H1 (cell line): Measurements from ENCODE around the gene DNAJB5. TPM values are rescaled to one million over a fixed set of nuclear protein-coding genes. Genes with fewer than 3 reads are reported as not detected.

Source experiments
- CTCF ChIA-PET: fragments of 300-600 bp; sonication (Branson Sonifier 250); formaldehyde crosslinking; loops from one replicate; lab custom pipeline; 2021; ENCODE audit not compliant: partially characterized antibody; lab: Charles Lee
- POLR2A ChIA-PET: fragments of 300-600 bp; sonication (Branson Sonifier 250); formaldehyde crosslinking; loops from one replicate; lab custom pipeline; 2021; ENCODE audit warnings: inconsistent platforms; ENCODE audit not compliant: partially characterized antibody; lab: Charles Lee
- DNase-seq, 2 experiments: peaks; one replicate each; pipeline versions ENCODE4 v3.0.0 to v3.0.0-alpha.2; 2010 to 2022; ENCODE audit warnings: low spot score in 2 of 2, low read depth in 1 of 2, mixed read lengths in 1 of 2
- FAIRE-seq: peaks from 2 replicates; lab custom pipeline; 2011; peaks lifted over from hg19 to GRCh38; lab: Jason Lieb, UNC
- H2AFZ ChIP-seq: 2 replicates; pipeline ENCODE4 v1.8.1; 2012; ENCODE audit warnings: low read length, inconsistent platforms
- H2AK5ac ChIP-seq: 2 replicates; pipeline ENCODE4 v1.6.1; 2013; ENCODE audit warnings: low read depth, low read length
- H2BK120ac ChIP-seq: replicated peaks from 2 replicates; pipeline ENCODE3; 2013; ENCODE audit warnings: low read depth, low read length, inconsistent platforms
- H2BK12ac ChIP-seq: 2 replicates; pipeline ENCODE4 v1.6.1; 2013; ENCODE audit warnings: low read depth, low read length
- H2BK15ac ChIP-seq: 2 replicates; pipeline ENCODE4 v1.6.1; 2013; ENCODE audit warnings: low read length
- H2BK20ac ChIP-seq: 2 replicates; pipeline ENCODE4 v1.6.1; 2013; ENCODE audit warnings: low read length
- H2BK5ac ChIP-seq: 2 replicates; pipeline ENCODE4 v1.6.1; 2013; ENCODE audit warnings: low read depth, low read length
- H3K14ac ChIP-seq: 2 replicates; pipeline ENCODE4 v1.6.1; 2013; ENCODE audit warnings: inconsistent platforms; ENCODE audit not compliant: insufficient read length
- H3K18ac ChIP-seq: 2 replicates; pipeline ENCODE4 v1.6.1; 2013; ENCODE audit warnings: low read length; ENCODE audit errors: extremely low read depth
- H3K23ac ChIP-seq: 2 replicates; pipeline ENCODE4 v1.6.1; 2013; ENCODE audit warnings: inconsistent platforms; ENCODE audit not compliant: insufficient read length
- H3K23me2 ChIP-seq: 2 replicates; pipeline ENCODE4 v1.6.1; 2013; ENCODE audit warnings: low read depth, low read length
- H3K27ac ChIP-seq: 2 replicates; pipeline ENCODE4 v1.6.1; 2011; ENCODE audit warnings: low read depth, low read length, inconsistent platforms
- H3K27me3 ChIP-seq, 4 experiments: replicated peaks in 1 of 4; 1 replicate in 1 of 4; 2 replicates in 3 of 4; pipeline versions ENCODE4 v1.6.1 to v1.8.1; 2011 to 2013; ENCODE audit warnings: low read length in 3 of 4, mild to moderate bottlenecking in 3 of 4, inconsistent platforms in 2 of 4, mixed read lengths in 2 of 4, moderate library complexity in 1 of 4; ENCODE audit not compliant: control insufficient read depth in 3 of 4, insufficient read depth in 3 of 4; ENCODE audit errors: extremely low read depth in 1 of 4
- H3K36me3 ChIP-seq, 4 experiments: 2 replicates each; pipeline versions ENCODE4 v1.6.1 to v1.8.1; 2011 to 2013; ENCODE audit warnings: mild to moderate bottlenecking in 4 of 4, low read length in 3 of 4, moderate library complexity in 2 of 4, control low read depth in 1 of 4, inconsistent platforms in 1 of 4; ENCODE audit not compliant: insufficient read depth in 4 of 4, control insufficient read depth in 2 of 4
- H3K4ac ChIP-seq: replicated peaks from 2 replicates; pipeline ENCODE3; 2013; ENCODE audit warnings: low read length, low read depth, mixed read lengths, inconsistent platforms; ENCODE audit not compliant: insufficient read length
- H3K4me1 ChIP-seq, 4 experiments: replicated peaks in 1 of 4; 1 replicate in 1 of 4; 2 replicates in 3 of 4; pipeline versions ENCODE4 v1.6.1 to v1.8.1; 2011 to 2013; ENCODE audit warnings: low read length in 3 of 4, inconsistent platforms in 2 of 4, mixed read lengths in 1 of 4; ENCODE audit not compliant: insufficient read depth in 4 of 4, control insufficient read depth in 3 of 4
- H3K4me2 ChIP-seq, 2 experiments: 2 replicates each; pipeline versions ENCODE4 v1.6.1 to v1.8.1; 2011 to 2013; ENCODE audit warnings: low read depth in 2 of 2, low read length in 2 of 2, control low read depth in 1 of 2, inconsistent platforms in 1 of 2, mild to moderate bottlenecking in 1 of 2; ENCODE audit not compliant: insufficient read depth in 1 of 2
- H3K4me3 ChIP-seq, 4 experiments: fragments of 200-600, 300-600 bp in 1 of 4; sonication (generic), shearing (Covaris generic), sonication (Bioruptor Twin) in 1 of 4; 2 replicates each; pipeline versions ENCODE4 v1.5.1 to v1.8.1; 2011 to 2016; ENCODE audit warnings: low read length in 4 of 4, low read depth in 3 of 4, control low read depth in 2 of 4, inconsistent platforms in 2 of 4, mild to moderate bottlenecking in 2 of 4, mixed read lengths in 1 of 4, moderate library complexity in 1 of 4; ENCODE audit not compliant: insufficient read depth in 2 of 4; ENCODE audit errors: extremely low read depth in 1 of 4
- H3K56ac ChIP-seq: replicated peaks from 2 replicates; pipeline ENCODE3; 2013; ENCODE audit warnings: low read depth, mild to moderate bottlenecking, mixed read lengths, low read length, inconsistent platforms; ENCODE audit not compliant: insufficient read length
- H3K79me1 ChIP-seq: 2 replicates; pipeline ENCODE4 v1.6.1; 2013; ENCODE audit warnings: low read depth, low read length, control low read depth
- H3K79me2 ChIP-seq, 2 experiments: 2 replicates each; pipeline versions ENCODE4 v1.6.1 to v1.8.1; 2012 to 2013; ENCODE audit warnings: low read length in 2 of 2, mild to moderate bottlenecking in 2 of 2, inconsistent platforms in 1 of 2; ENCODE audit not compliant: insufficient read depth in 2 of 2, control insufficient read depth in 1 of 2
- H3K9ac ChIP-seq, 4 experiments: replicated peaks in 1 of 4; 1 replicate in 1 of 4; 2 replicates in 3 of 4; pipeline versions ENCODE4 v1.6.1 to v1.8.1; 2011 to 2013; ENCODE audit warnings: low read depth in 3 of 4, low read length in 3 of 4, control low read depth in 2 of 4, mild to moderate bottlenecking in 2 of 4, moderate library complexity in 2 of 4, inconsistent platforms in 1 of 4; ENCODE audit errors: extremely low read depth in 1 of 4
- H3K9me3 ChIP-seq, 2 experiments: 2 replicates each; pipeline versions ENCODE4 v1.6.1 to v1.8.1; 2012 to 2013; ENCODE audit warnings: mild to moderate bottlenecking in 2 of 2, moderate library complexity in 2 of 2, control low read depth in 1 of 2, inconsistent platforms in 1 of 2, low read depth in 1 of 2, low read length in 1 of 2, mixed read lengths in 1 of 2; ENCODE audit not compliant: insufficient read depth in 2 of 2
- H4K20me1 ChIP-seq, 2 experiments: replicated peaks in 1 of 2; 2 replicates each; pipeline versions ENCODE3 to v1.8.1; 2011 to 2013; ENCODE audit warnings: inconsistent platforms in 2 of 2, low read length in 2 of 2, mild to moderate bottlenecking in 1 of 2; ENCODE audit not compliant: insufficient read depth in 2 of 2, control insufficient read depth in 1 of 2
- H4K5ac ChIP-seq: 2 replicates; pipeline ENCODE4 v1.6.1; 2013; ENCODE audit warnings: low read length, low read depth, mixed read lengths, inconsistent platforms; ENCODE audit not compliant: insufficient read length
- H4K8ac ChIP-seq: 2 replicates; pipeline ENCODE4 v1.8.0; 2013; ENCODE audit warnings: mild to moderate bottlenecking, moderate library complexity, low read length, inconsistent platforms; ENCODE audit not compliant: insufficient read depth; ENCODE audit errors: extremely low read depth
- H4K91ac ChIP-seq: replicated peaks from 2 replicates; pipeline ENCODE3; 2013; ENCODE audit warnings: low read length, mixed read lengths, inconsistent platforms; ENCODE audit not compliant: insufficient read length
- BACH1 ChIP-seq: IDR thresholded peaks from 2 replicates; pipeline ENCODE4 v1.6.1; 2012; ENCODE audit warnings: low read length, improper control_type of control experiment
- EZH2 ChIP-seq: fragments of 200-600 bp; sonication (generic); IDR thresholded peaks from 2 replicates; pipeline ENCODE4 v1.7.1; 2012; ENCODE audit warnings: low read depth, mild to moderate bottlenecking, moderate library complexity, low read length, inconsistent platforms; ENCODE audit not compliant: severe bottlenecking
- GTF2F1 ChIP-seq: IDR thresholded peaks from 2 replicates; pipeline ENCODE4 v1.6.1; 2012; ENCODE audit warnings: low read depth, low read length, improper control_type of control experiment, borderline replicate concordance
- HDAC2 ChIP-seq, 2 experiments: fragments of 300-600 bp in 1 of 2; sonication (generic) in 1 of 2; IDR thresholded peaks; 2 replicates each; pipeline ENCODE4 v1.6.1; 2011 to 2012; ENCODE audit warnings: low read depth in 2 of 2, low read length in 2 of 2, mild to moderate bottlenecking in 2 of 2, moderate library complexity in 2 of 2, borderline replicate concordance in 1 of 2, inconsistent platforms in 1 of 2
- HDAC6 ChIP-seq: IDR thresholded peaks from one replicate; pipeline ENCODE4 v1.7.1; 2012; ENCODE audit warnings: low read depth, mild to moderate bottlenecking, inconsistent platforms, low read length, moderate library complexity
- MAFK ChIP-seq: IDR thresholded peaks from 2 replicates; pipeline ENCODE4 v1.6.1; 2012; ENCODE audit warnings: low read depth, mild to moderate bottlenecking, improper control_type of control experiment, low read length
- RBBP5 ChIP-seq: IDR thresholded peaks from 2 replicates; pipeline ENCODE4 v1.7.1; 2012; ENCODE audit warnings: low read depth, mild to moderate bottlenecking, inconsistent platforms, low read length, moderate library complexity, borderline replicate concordance
- RFX5 ChIP-seq: IDR thresholded peaks from 2 replicates; pipeline ENCODE4 v1.6.1; 2011; ENCODE audit warnings: low read depth, low read length, improper control_type of control experiment, borderline replicate concordance
- SP2 ChIP-seq: IDR thresholded peaks from 2 replicates; pipeline ENCODE4 v1.6.1; 2012; ENCODE audit warnings: mild to moderate bottlenecking, low read length, inconsistent platforms
- TAF7 ChIP-seq: optimal IDR thresholded peaks from 2 replicates; pipeline ENCODE3; 2011; ENCODE audit warnings: low read depth, mild to moderate bottlenecking, inconsistent platforms, low read length, moderate library complexity, borderline replicate concordance
- YY1 ChIP-seq: IDR thresholded peaks from 2 replicates; pipeline ENCODE4 v1.6.1; 2011; ENCODE audit warnings: low read depth, mild to moderate bottlenecking, low read length
- ZNF274 ChIP-seq: IDR thresholded peaks from 2 replicates; pipeline ENCODE4 v1.7.0; 2012; ENCODE audit warnings: low read length, borderline replicate concordance; ENCODE audit errors: extremely low read depth
- WGBS, 2 experiments: shearing (Covaris generic) in 1 of 2; methylation state at CpG; one replicate each; pipeline versions ENCODE4 v1.1.6 to v1.1.7; 2013 to 2015; ENCODE audit warnings: low lambda C conversion rate in 2 of 2, mixed read lengths in 2 of 2, inconsistent platforms in 1 of 2, low coverage in 1 of 2, missing lambda C conversion rate in 1 of 2; ENCODE audit not compliant: insufficient replicate concordance in 2 of 2, insufficient coverage in 1 of 2, insufficient read length in 1 of 2; ENCODE audit errors: extremely low coverage in 1 of 2, missing lambda C conversion rate in 1 of 2; 5-methylcytosine and 5-hydroxymethylcytosine counted together
- polyA plus RNA-seq, 7 experiments: library from polyadenylated mRNA; depleted of rRNA in 3 of 7; stranded (reverse) in 5 of 7; unstranded in 2 of 7; fragments of >200 nt in 5 of 7; fragments of 200-250 nt in 2 of 7; gene quantifications; 1 replicate in 5 of 7; 2 replicates in 1 of 7; 4 replicates in 1 of 7; pipeline versions ENCODE4 v1.2.1 to v1.2.3, GENCODE V29; 2011 to 2013; ENCODE audit warnings: missing spikeins in 2 of 7, mixed read lengths in 2 of 7
- total RNA-seq: library from RNA; stranded (reverse); fragmentation: NEBNext Ultra II Directional; extraction: Animal tissue kit (Norgen Biotek cat#: 25700); gene quantifications from 2 replicates; pipeline ENCODE4 v1.2.1, GENCODE V29; 2021

DNAJB5 gene
- total and polyA plus RNA-seq, 2 of the 8 experiments (the other 6 are each of a cell fraction or from before 2014, with no cell fraction given) = 25.0 to 34.1 TPM

DNA sequence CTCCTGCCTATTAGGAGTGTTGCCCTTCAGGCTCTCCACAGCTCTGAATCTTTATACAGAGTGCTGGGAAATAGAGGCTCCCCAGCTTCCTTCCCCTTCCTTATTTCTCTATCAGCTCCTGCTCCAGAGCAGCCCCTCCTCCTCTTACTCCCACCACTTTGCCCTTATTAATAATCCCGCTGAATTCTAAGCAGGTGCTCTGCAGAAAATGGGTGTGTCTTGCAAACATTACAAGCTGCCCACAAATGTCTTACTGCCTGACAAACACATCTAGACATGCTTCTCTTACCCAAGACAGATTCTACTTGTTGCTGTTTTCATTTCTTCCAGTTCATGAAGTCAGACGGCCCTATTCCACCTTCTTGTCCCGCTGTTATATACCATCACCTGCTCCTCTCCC is 25.1 kb upstream of the DNAJB5 start:
- Histone ChIP-seq H3K4ac (no peak overlapping the region), H4K91ac (no peak overlapping the region), H3K23me2 (no peaks in the 10 kb centered on the region; the same call in 1 of the 2 replicates), H3K4me3 (no peak overlapping the region), H3K14ac (no peak overlapping the region), H3K36me3 (no peaks in the 10 kb centered on the region), H3K9ac (no peak overlapping the region), H2AFZ (no peak overlapping the region), H4K5ac (no peak overlapping the region), H2BK20ac (no peak overlapping the region), H3K4me2 (no peak overlapping the region), H4K8ac (no peak overlapping the region), H3K4me1 (peaks cover 0 to 4% (median 0%) of the 10 kb centered on the region in 4 experiments; a peak in 3 of 7 replicates), H2BK15ac (no peak overlapping the region), H3K9me3 (no peaks in the 10 kb centered on the region), H3K27me3 (peaks cover 0 to 4% (median under 1%) of the 10 kb centered on the region in 4 experiments; a peak in 3 of 7 replicates), H2AK5ac (no peak overlapping the region), H3K18ac (no peak overlapping the region), H3K56ac (no peak overlapping the region), H3K79me1 (no peaks in the 10 kb centered on the region), H3K27ac (no peak overlapping the region), H3K23ac (no peak overlapping the region), H2BK120ac (no peak overlapping the region), H3K79me2 (no peaks in the 10 kb centered on the region), H2BK12ac (no peak overlapping the region), H2BK5ac (no peak overlapping the region), H4K20me1 (no peaks in the 10 kb centered on the region)
- ChIA-PET CTCF (interaction anchor here (0.9 to 6.8 kb wide), 7 partner anchors 18 to 263 kb away, joined by 3 to 43 read pairs (median 3); a partner anchor contains a TSS), POLR2A (no interaction called here)
- DNase-seq (no peak), FAIRE-seq (no peak)
- 86% methylated on average over 3 of the region's 3 CpGs; no CpG with 5 or more reads in 1 of the 2 experiments for WGBS, 2 experiments
- no peak for TF ChIP-seq SP2
- TF ChIP-seq YY1 = no peak
- no peak for TF ChIP-seq BACH1
- TF ChIP-seq ZNF274 = no peak
- no peak for TF ChIP-seq MAFK
- no peak for TF ChIP-seq RBBP5
- TF ChIP-seq HDAC6 = no peak
- TF ChIP-seq GTF2F1 = no peak
- TF ChIP-seq TAF7 = no peak
- no peak for TF ChIP-seq EZH2
- TF ChIP-seq RFX5 = no peak
- TF ChIP-seq HDAC2 (IDR thresholded peaks at IDR 0.05; ENCODE audit: borderline replicate concordance in 1 of 2, low read depth in 2 of 2, low read length in 2 of 2) = no peak
